Measurements from ENCODE around the gene LAMTOR2. TPM values are rescaled to one million over a fixed set of nuclear protein-coding genes. Genes with fewer than 3 reads are reported as not detected.

Gene LAMTOR2
- 10 to 100 TPM; 44.2 to 47.5 TPM for total RNA-seq

DNA sequence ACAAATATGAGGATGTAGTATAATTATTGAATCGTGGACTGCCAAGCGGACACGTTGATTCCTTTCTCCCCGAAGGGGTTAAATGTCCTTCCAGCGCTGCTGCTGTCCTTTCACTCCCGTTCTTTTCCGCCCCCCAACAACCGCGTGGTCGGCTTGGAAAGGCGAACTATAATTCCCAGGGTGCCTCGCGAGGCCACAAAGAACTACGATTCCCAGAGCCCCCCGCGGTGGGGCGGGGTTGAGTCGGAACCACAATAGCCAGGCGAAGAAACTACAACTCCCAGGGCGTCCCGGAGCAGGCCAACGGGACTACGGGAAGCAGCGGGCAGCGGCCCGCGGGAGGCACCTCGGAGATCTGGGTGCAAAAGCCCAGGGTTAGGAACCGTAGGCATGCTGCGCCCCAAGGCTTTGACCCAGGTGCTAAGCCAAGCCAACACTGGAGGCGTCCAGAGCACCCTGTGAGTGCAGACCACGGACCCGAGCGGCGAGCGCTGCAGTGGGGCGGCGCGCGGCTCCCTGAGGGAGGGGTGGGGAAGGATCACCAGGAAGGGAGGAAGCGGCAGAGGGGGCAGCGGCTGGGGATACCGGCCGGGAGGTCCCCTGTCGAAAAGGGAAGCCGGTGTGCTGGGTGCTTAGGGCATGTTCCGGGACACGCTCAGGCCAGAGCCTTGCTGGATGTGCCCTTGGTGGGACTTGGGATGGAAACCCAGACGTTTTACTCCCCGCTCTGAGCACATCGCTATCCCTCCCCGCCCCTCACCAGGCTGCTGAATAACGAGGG lies at the start of gene LAMTOR2:
Gene LAMTOR2, plus strand, starts transcription at position 283 of the 781 bp plus-strand sequence. Its CDS starts 108 bp downstream, at position 391.
- ATAC-seq, result peak; percentile 88
- no peaks in the 10 kb centered on the region for H3K27me3 ChIP-seq
- peaks cover 0 to 2% of the 10 kb centered on the region in 2 donors for H3K36me3 ChIP-seq (replicated peaks in 1 of 2; ENCODE audit: insufficient read depth in 1 of 2, low read depth in 2 of 2)
- no peaks in the 10 kb centered on the region for H3K9me3 ChIP-seq
- intact Hi-C loops (cut with DNase I), result no loop called here
- peak; percentile 96 to 98 (median 98) for DNase-seq
- peak within 1 kb of the TSS; percentile 92 to 95 (median 94) for H3K27ac ChIP-seq
- peaks cover 18% of the 10 kb centered on the region for H3K4me1 ChIP-seq
- TF ChIP-seq POLR2A (IDR thresholded peaks at IDR 0.05) (peak; percentile 31 to 79 (median 74)), CTCF (IDR thresholded peaks at IDR 0.05) (peak in 2 of 7 experiments; percentile 4 to 12)
- WGBS, 2 donors, result 0% methylated on average over 28 to 48 of the region's 53 CpGs
- H3K4me3 ChIP-seq, result peak within 1 kb of the TSS; percentile 81 to 89

DNA sequence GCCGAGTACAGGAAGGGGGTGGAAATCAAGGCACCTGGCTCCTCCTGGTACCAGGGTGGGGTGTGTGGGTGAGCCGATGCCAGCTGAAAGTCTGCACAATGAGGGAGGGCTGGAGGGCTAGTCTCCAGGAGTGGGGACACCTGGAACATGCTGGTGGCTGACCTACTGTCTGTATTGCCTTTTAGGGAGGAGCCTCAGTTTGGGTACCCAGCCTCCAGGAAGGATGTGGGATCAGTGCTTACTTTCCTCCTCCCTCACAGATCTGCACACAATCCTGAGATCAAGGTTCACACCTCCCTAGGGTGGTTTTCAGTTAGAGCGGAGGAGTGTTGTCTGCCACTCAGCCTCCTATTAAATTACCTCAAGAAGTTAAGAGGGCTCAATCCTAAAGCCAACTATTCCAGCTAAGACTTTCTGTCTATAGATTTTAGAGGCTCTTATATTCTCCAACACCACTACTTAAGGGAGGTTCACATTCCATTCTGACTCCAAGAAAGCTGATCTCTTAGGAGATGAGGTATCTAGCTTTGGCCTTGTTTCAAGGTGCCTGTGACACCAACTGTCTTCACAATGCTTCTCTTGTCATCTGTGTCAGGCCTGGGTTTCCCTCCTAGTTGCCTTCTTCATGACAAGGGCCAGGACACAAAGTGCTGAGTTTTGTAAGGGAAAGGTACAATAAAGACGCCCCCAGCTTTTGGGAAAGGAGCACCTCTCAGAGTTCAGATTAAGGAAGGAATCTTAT lies 49.6 kb upstream of the LAMTOR2 start:
- Histone ChIP-seq H3K4me3 (no peak overlapping the region), H3K36me3 (replicated peaks in 1 of 2; ENCODE audit: insufficient read depth in 1 of 2, low read depth in 2 of 2) (peaks cover 0 to 6% of the 10 kb centered on the region in 2 donors), H3K27ac (no peak overlapping the region), H3K4me1 (peaks cover 4% of the 10 kb centered on the region), H3K9me3 (no peaks in the 10 kb centered on the region), H3K27me3 (no peaks in the 10 kb centered on the region)
- no peak for TF ChIP-seq POLR2A (IDR thresholded peaks at IDR 0.05)
- no peak for TF ChIP-seq CTCF (IDR thresholded peaks at IDR 0.05)
- ATAC-seq (no peak), DNase-seq (no peak)
- 68 to 78% methylated on average over 4 of the region's 4 CpGs for WGBS, 2 donors
- intact Hi-C loops (cut with DNase I), result no loop called here

DNA sequence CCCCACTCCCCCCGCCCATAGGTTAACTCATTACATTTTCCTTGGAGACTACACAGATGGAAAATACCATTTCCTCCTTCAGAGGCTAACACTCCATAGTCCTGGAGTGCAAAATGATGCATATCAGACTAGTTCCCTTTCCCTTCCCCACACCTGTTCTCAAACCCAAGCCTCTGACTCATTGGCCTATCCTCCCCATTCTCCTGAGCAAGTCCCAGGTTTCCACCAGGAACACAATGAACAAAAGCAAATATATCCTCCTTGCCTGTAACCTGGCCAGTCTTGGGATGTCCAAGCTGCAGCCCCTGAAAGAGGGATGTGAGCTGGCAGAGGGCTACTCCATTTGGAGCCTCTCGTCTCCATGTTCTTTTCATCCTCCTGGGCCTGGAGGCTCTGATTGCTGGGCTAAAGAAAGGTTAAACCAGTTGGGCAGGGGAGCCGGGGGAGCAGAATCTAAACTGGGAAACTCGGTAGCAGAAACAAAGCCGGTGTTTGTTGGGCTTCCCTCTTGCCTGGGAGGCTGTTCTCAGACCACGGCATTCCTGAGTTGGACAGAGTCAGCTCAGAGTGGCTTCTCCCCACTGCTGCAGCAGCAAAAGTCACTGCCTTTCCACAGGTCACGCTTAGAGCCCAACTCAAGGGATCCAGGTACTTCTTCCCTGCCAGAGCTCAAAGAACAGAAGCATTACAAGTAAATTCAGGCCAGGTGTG lies 47.8 kb upstream of the LAMTOR2 start:
- H3K4me3 ChIP-seq, result no peak overlapping the region
- TF ChIP-seq CTCF (IDR thresholded peaks at IDR 0.05), result no peak
- TF ChIP-seq POLR2A (IDR thresholded peaks at IDR 0.05), result no peak
- no peaks in the 10 kb centered on the region for H3K9me3 ChIP-seq
- intact Hi-C loops (cut with DNase I), result no loop called here
- peaks cover 0 to 17% of the 10 kb centered on the region in 2 donors for H3K36me3 ChIP-seq (replicated peaks in 1 of 2; ENCODE audit: insufficient read depth in 1 of 2, low read depth in 2 of 2)
- no peaks in the 10 kb centered on the region for H3K27me3 ChIP-seq
- 62 to 64% methylated on average over 6 to 7 of the region's 7 CpGs for WGBS, 2 donors
- DNase-seq (no peak), ATAC-seq (peak; percentile 18)
- peak overlapping the region in 1 of 4 donors; percentile 52 for H3K27ac ChIP-seq
- peaks cover 2% of the 10 kb centered on the region for H3K4me1 ChIP-seq

DNA sequence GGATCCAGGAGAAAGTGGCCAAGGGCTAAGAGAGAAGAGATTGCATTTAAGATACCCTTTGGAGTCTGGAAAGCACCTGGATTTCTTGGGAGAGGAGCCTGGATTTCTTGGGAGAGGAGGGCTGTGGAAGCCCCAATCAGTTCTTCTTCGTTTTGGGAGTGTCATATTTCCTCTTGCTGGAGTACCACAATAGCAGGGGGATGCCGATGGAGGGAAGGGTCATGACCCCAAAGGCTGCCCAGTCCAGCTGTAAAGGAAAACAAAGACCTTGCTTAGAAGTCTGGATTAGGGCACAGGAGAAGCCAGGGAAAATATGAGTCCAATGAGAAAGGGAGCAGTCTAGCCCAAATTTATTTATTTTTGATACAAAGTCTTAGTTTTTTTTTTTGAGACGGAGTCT lies 45.2 kb upstream of the LAMTOR2 start:
- Histone ChIP-seq H3K27ac (no peak overlapping the region), H3K4me1 (no peaks in the 10 kb centered on the region), H3K36me3 (replicated peaks in 1 of 2; ENCODE audit: insufficient read depth in 1 of 2, low read depth in 2 of 2) (peaks cover 0 to 24% of the 10 kb centered on the region in 2 donors), H3K27me3 (no peaks in the 10 kb centered on the region), H3K9me3 (no peaks in the 10 kb centered on the region), H3K4me3 (no peak overlapping the region)
- intact Hi-C loops (cut with DNase I), result no loop called here
- DNase-seq (no peak), ATAC-seq (no peak)
- TF ChIP-seq CTCF (IDR thresholded peaks at IDR 0.05) (no peak), POLR2A (IDR thresholded peaks at IDR 0.05) (no peak)
- 62 to 65% methylated on average over 3 of the region's 3 CpGs for WGBS, 2 donors
